Endodermal cell (in vitro differentiated cells): ENCODE data around the gene CAPN9. TPM values are rescaled to one million over a fixed set of nuclear protein-coding genes. Genes with fewer than 3 reads are reported as not detected.

ENCODE experiments used
- DNase-seq: peaks from one replicate; pipeline ENCODE4 v3.0.0-alpha.2; 2017
- H3K27ac ChIP-seq: 2 replicates; pipeline ENCODE4 v1.5.1; 2013; ENCODE audit warnings: mild to moderate bottlenecking, low read depth, low read length, moderate library complexity
- H3K27me3 ChIP-seq: 2 replicates; pipeline ENCODE4 v1.6.1; 2013; ENCODE audit warnings: mild to moderate bottlenecking, low read length, moderate library complexity; ENCODE audit not compliant: insufficient read depth, control insufficient read depth, poor library complexity, severe bottlenecking
- H3K36me3 ChIP-seq: 2 replicates; pipeline ENCODE4 v1.7.0; 2013; ENCODE audit warnings: mild to moderate bottlenecking, low read length, moderate library complexity; ENCODE audit not compliant: control insufficient read depth, insufficient read depth
- H3K4me1 ChIP-seq: one replicate; pipeline ENCODE4 v1.7.0; 2013; ENCODE audit warnings: low read length; ENCODE audit not compliant: control insufficient read depth, insufficient read depth
- H3K4me3 ChIP-seq: 2 replicates; pipeline ENCODE4 v1.5.1; 2013; ENCODE audit warnings: mild to moderate bottlenecking, low read length, moderate library complexity
- H3K9ac ChIP-seq: 2 replicates; pipeline ENCODE4 v1.6.1; 2013; ENCODE audit warnings: mild to moderate bottlenecking, low read length, moderate library complexity; ENCODE audit not compliant: poor library complexity, severe bottlenecking; ENCODE audit errors: extremely low read depth
- H3K9me3 ChIP-seq: 2 replicates; pipeline ENCODE4 v1.6.1; 2013; ENCODE audit warnings: mild to moderate bottlenecking, low read length, moderate library complexity; ENCODE audit not compliant: control insufficient read depth
- H3K27ac Mint-ChIP-seq: 2 replicates; pipeline ENCODE4 v1.8.0; 2020; ENCODE audit warnings: mixed read lengths
- H3K27me3 Mint-ChIP-seq: 2 replicates; pipeline ENCODE4 v1.8.0; 2021; ENCODE audit warnings: mild to moderate bottlenecking, mixed read lengths; ENCODE audit not compliant: insufficient read depth
- H3K36me3 Mint-ChIP-seq: 2 replicates; pipeline ENCODE4 v1.8.0; 2020; ENCODE audit warnings: low read depth, mixed read lengths
- H3K4me1 Mint-ChIP-seq: 2 replicates; pipeline ENCODE4 v1.8.0; 2020; ENCODE audit warnings: mixed read lengths
- H3K4me3 Mint-ChIP-seq: 2 replicates; pipeline ENCODE4 v1.8.0; 2020; ENCODE audit warnings: mild to moderate bottlenecking, moderate library complexity, mixed read lengths
- H3K9me3 Mint-ChIP-seq: 2 replicates; pipeline ENCODE4 v1.8.0; 2020; ENCODE audit warnings: mild to moderate bottlenecking, mixed read lengths
- CTCF ChIP-seq: fragments of 200-600 bp; sonication (generic); conservative IDR thresholded peaks from 2 replicates; pipeline ENCODE4 v1.5.0; 2021; ENCODE audit warnings: antibody characterized with exemption, mild to moderate bottlenecking
- WGBS, 2 experiments: methylation state at CpG; one replicate each; pipeline versions ENCODE4 v1.1.5 to v1.1.7; 2013; ENCODE audit warnings: missing lambda C conversion rate in 2 of 2, mixed read lengths in 1 of 2; ENCODE audit not compliant: insufficient coverage in 1 of 2, insufficient read length in 1 of 2; 5-methylcytosine and 5-hydroxymethylcytosine counted together
- total RNA-seq, 2 donors: library from RNA; stranded (reverse); fragmentation: NEBNext Ultra II Directional in 1 of 2; extraction: Animal tissue kit (Norgen Biotek cat#: 25700) in 1 of 2; gene quantifications; 2 replicates in 1 of 2; 3 replicates in 1 of 2; pipeline ENCODE4 v1.2.1, GENCODE V29; 2021

Gene CAPN9
- total RNA-seq, 2 donors from 2014 or later: 1.1 TPM

- WGBS, 2 experiments: 86 to 95% methylated on average over 2 to 3 of the region's 3 CpGs
- no peak overlapping the region for H3K4me3 Mint-ChIP-seq
- H3K9me3 ChIP-seq: no peaks in the 10 kb centered on the region
- no peaks in the 10 kb centered on the region for H3K4me1 Mint-ChIP-seq
- H3K36me3 ChIP-seq: no peaks in the 10 kb centered on the region
- no peaks in the 10 kb centered on the region for H3K4me1 ChIP-seq
- no peak overlapping the region for H3K27ac Mint-ChIP-seq
- no peaks in the 10 kb centered on the region for H3K9me3 Mint-ChIP-seq
- peaks cover 8% of the 10 kb centered on the region for H3K27me3 Mint-ChIP-seq
- H3K27me3 ChIP-seq: no peaks in the 10 kb centered on the region
- no peaks in the 10 kb centered on the region for H3K36me3 Mint-ChIP-seq
- H3K4me3 ChIP-seq: no peak overlapping the region
- no peak overlapping the region for H3K9ac ChIP-seq
- peak; percentile 10 for DNase-seq
- H3K27ac ChIP-seq: no peak overlapping the region
- no peak for TF ChIP-seq CTCF
Observed at GRCh38 chr1:230823931-230824381, 76.8 kb downstream of the CAPN9 start.

GRCh38 chr1:230824551-230824918 lies 77.3 kb downstream of the CAPN9 start:
- no peak overlapping the region for H3K4me3 Mint-ChIP-seq
- Histone ChIP-seq H3K4me3 (no peak overlapping the region), H3K4me1 (no peaks in the 10 kb centered on the region), H3K27ac (no peak overlapping the region), H3K9me3 (no peaks in the 10 kb centered on the region), H3K36me3 (no peaks in the 10 kb centered on the region), H3K9ac (no peak overlapping the region), H3K27me3 (no peaks in the 10 kb centered on the region)
- H3K4me1 Mint-ChIP-seq: no peaks in the 10 kb centered on the region
- TF ChIP-seq CTCF: no peak
- H3K27me3 Mint-ChIP-seq: peaks cover 7% of the 10 kb centered on the region
- no peak overlapping the region for H3K27ac Mint-ChIP-seq
- H3K9me3 Mint-ChIP-seq: no peaks in the 10 kb centered on the region
- WGBS, 2 experiments: 95 to 100% methylated on average over 2 to 4 of the region's 4 CpGs
- DNase-seq: peak; percentile 32
- no peaks in the 10 kb centered on the region for H3K36me3 Mint-ChIP-seq

- no peak for TF ChIP-seq CTCF
- WGBS, 2 experiments: 90 to 98% methylated on average over 8 to 10 of the region's 11 CpGs
- no peaks in the 10 kb centered on the region for H3K36me3 ChIP-seq
- H3K9ac ChIP-seq: no peak overlapping the region
- Mint-ChIP-seq H3K4me3 (no peak overlapping the region), H3K9me3 (no peaks in the 10 kb centered on the region), H3K36me3 (no peaks in the 10 kb centered on the region), H3K27ac (no peak overlapping the region), H3K27me3 (peaks cover 4% of the 10 kb centered on the region), H3K4me1 (no peaks in the 10 kb centered on the region)
- DNase-seq: peak; percentile 2
- no peaks in the 10 kb centered on the region for H3K4me1 ChIP-seq
- H3K4me3 ChIP-seq: no peak overlapping the region
- no peaks in the 10 kb centered on the region for H3K27me3 ChIP-seq
- no peaks in the 10 kb centered on the region for H3K9me3 ChIP-seq
- no peak overlapping the region for H3K27ac ChIP-seq
Observed at GRCh38 chr1:230824919-230825721, 77.9 kb downstream of the CAPN9 start.
